ENCODE results near the gene OBP2A.
"Not testable (repeated sequence)": the region's sequence is repeated elsewhere in the genome, so short reads cannot be mapped to it uniquely, and the experiment has no call there.

OBP2A gene

DNA sequence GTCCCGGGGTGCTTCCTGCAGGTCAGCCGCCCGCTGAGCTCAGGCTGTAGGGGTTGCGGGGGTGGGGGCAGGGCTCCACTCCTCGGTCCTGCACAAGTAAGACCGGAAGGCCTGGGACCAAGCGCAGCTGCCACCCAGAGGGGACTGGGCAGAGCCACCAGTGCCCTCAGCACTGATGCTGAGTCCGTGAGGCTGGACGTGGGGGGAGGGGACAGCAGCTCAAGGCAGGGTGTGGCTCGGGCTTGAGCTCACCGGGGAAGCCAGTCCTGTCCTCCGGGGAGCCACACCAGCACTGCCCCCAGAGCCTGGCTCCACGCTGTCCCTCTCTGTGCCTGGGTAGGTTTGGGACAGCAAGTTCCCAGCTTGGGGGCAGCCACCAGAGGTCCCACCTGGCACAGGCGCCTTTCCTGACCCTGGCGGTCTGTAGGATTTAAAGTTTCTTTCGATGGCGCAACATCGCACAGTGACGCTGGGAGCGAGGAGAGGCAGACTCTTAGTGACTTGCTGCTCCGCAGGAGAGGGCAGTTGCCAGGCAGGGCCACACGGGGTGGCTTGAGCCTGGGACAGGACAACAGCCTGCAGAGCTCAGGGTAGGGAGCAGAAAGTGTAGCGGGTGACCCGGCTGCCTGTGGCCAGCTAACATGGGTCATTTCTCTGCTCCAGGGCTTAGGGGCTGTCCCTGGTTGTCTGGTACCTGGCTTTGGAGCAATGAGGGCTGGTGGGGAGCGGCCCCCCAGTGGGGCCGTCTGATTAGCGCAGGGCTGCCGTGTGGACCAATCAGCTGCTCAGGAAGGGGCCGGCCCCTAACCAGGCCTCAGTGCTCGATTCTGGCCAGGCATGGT lies 19.0 kb upstream of the OBP2A start:
- DNase-seq: no peak

GRCh38 chr9:135528842-135529435 lies 17.0 kb upstream of the OBP2A start:
- DNase-seq: not testable (repeated sequence)

DNA sequence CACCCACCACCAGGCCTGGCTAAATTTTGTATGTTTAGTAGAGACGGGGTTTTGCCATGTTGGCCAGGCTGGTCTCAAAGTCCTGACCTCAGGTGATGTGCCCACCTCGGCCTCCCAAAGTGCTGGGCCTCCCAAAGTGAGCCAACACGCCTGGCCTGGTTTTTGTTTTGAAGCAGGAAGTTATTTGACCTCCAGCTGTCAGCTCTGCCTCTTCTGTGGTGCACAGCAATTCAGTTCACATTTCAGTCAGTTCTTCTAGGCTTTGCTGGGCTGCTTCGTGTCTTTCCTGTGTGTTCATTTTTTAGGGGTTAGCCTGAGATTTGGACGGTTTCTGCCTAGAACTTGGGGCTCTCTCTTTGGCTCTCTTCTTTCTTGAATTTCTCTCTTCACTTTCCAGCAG lies 15.8 kb upstream of the OBP2A start:
- no peak for DNase-seq

DNA sequence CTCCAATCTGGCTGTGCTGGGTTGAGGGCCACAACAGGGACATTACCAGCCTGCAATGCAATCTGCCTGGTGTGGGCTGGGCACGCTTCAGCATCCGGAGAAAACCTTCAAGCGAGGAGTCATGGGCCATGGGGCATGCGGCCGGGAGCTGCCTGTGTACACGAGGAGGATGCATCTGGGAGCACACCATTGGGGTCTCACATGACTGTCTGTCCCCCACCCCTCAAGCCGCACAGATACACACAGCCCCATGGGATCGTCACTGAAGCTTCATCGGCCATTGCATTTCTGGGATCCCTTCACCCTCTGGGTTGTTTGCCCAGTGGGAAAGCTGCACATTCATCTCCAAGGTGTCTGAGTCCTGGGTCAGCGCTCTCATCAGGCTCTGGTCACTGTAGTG lies 14.8 kb upstream of the OBP2A start:
- no peak for DNase-seq

- DNase-seq: no peak
These were observed 12.8 kb upstream of the OBP2A start for GRCh38 chr9:135533113-135533512.

DNA sequence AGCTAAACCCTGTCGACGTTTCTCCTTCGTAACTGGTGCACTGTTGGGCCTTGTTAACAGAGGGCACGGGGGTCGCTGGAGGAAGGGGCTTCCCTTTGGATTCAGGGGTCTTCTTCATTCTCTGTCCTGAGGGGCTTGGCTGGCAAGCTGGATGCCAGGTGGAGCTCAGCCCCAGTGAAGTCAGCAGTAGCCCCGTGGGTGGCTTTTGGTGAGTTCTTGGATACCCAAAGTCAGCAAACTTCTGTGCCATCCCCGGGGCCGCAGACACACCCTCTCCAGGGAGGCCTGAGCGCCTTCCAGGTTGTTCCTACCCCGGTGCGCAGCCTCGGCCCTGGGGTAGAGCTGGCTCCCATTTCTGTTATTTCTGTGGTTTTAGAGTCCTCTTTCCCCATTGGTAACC lies 12.3 kb upstream of the OBP2A start:
- no peak for DNase-seq

DNA sequence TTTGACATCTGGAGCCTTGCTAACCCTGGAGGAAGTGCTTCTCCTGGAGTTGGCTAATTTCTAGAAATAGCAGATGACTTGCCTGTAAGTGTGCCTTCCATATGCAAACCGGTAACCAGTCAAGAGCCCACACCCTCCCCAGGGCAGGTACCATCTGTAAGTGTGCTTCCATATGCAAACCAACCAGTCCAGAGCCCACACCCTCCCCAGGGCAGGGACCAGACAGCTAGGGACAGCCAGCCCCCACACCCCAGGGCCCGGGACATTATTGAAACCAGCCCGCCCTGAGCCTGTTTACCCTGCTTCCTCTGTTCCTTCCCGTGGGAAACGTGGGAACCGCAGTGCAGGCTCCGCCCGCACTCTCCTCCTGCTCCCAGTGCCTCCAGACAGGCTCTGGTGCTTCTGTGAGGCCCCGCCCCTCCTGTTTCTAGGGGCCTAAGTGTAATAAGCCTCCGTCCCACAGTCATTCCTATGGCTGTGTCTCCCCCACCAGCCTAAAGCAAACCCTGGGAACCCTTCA lies 11.7 kb upstream of the OBP2A start:
- DNase-seq: not testable (repeated sequence)

- DNase-seq: not testable (repeated sequence)
These were observed 11.1 kb upstream of the OBP2A start for GRCh38 chr9:135534826-135535225.

GRCh38 chr9:135535631-135536030 lies 10.3 kb upstream of the OBP2A start:
- not testable (repeated sequence) for DNase-seq

GRCh38 chr9:135536216-135536615 lies 9.7 kb upstream of the OBP2A start:
- no peak for DNase-seq

- not testable (repeated sequence) for DNase-seq
These were observed 2.5 kb upstream of the OBP2A start for GRCh38 chr9:135543262-135543894.

- no peak for DNase-seq
These were observed 818 bp upstream of the OBP2A start for GRCh38 chr9:135544981-135545635.

DNA sequence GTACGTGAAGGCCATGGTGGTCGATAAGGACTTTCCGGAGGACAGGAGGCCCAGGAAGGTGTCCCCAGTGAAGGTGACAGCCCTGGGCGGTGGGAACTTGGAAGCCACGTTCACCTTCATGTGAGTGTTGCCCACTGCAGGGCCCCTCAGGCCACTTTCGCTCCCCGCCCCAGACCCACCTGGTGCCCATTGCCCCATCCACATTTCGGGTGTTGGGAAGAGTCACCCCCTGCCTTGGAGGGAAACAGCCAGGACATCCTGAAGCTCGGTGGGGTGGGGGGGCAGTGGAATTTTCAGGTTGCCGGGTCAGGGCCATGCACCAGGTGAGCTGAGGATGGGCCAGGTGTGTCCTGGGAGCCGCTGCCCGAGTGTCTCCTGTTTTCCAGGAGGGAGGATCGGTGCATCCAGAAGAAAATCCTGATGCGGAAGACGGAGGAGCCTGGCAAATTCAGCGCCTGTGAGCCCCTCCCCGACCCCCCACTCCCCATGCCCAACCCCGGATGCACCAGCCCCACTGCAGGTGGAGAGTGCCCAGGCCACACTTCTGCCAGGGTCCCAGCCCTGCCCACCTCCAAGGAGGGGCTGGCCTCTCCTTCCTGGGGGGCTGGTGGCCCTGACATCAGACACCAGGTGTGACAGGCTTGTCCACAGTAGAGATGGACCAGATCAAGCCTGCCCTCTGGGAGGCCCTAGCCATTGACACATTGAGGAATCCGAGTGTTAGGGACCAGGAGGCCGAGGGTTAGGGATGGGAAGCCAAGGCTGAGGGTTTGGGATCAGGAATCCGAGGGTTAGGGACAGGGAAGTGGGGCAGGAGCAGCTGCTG lies 1.1 kb downstream of the OBP2A start:
- DNase-seq: not testable (repeated sequence)

DNA sequence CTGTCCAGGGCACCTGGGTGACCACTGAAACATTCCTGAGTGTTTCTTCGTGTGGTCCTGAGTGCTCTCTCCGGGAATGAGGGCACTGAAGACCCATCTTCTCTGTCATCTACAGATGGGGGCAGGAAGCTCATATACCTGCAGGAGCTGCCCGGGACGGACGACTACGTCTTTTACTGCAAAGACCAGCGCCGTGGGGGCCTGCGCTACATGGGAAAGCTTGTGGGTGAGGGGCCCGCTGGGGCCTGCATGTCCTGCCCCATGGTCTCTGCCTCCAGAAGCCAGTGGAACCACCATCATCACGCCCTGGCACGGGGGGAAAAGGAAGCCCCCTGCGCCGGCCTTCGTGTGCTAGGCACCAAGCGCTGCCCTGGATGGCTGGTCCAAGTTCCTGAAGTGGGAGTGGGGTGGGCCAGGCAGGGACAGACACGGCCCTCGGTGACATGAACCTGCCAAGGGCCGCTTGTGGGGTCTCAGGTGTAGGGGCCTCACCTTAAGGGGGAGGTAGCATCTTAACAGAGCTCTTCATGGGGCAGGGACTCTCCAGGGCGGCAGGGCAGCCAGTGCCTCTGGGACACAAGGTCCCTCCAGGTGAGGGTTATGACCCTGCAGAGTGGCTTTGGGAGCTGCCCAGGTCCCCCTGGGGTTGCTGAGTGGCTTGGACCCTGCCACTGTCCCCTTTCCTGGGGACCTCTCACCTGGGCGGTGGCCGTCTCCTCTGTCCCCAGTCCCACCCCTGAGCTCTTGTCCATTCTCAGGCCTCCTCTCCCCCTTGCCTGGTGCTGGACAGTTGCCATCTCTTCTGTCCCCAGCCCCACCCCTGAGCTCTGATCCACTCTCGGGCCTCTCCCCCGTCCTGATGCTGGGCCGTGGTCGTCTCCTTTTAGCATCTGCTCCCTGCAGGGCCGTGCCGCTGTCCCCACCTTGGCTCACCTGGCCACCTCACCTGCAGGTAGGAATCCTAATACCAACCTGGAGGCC lies 2.1 kb downstream of the OBP2A start:
- DNase-seq: no peak

GRCh38 chr9:135549478-135550343 lies 3.8 kb downstream of the OBP2A start:
- DNase-seq: not testable (repeated sequence)

DNA sequence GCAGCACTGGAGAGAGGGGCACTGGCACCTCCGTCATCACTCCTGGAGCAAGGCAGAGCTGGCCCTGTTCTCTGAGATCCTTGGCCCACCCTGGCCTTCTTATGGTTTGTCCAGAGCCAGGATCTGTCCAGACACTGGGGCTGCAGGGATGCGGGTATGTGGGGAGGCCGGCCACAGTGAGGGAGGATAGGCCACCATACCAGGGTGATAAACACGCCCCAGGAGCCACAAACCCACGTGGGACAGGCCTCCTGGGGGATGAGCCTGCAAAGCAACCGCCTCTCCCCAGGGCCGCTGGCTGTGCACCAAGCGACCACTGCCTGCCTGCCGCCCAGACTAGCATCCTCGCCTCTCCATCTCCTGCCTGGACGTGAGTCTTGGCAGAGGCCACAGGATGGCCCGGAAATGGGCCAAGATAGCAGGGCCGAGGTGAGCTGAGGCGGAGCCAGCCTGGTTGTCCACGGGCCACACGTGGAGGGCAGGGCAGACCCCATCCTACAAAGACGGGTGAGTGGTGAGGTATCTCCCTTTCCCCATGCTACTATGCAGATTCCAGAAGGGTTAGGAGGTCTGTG lies 4.5 kb downstream of the OBP2A start:
- DNase-seq: no peak

- no peak for DNase-seq
These were observed 5.1 kb downstream of the OBP2A start for GRCh38 chr9:135551031-135551430.

DNA sequence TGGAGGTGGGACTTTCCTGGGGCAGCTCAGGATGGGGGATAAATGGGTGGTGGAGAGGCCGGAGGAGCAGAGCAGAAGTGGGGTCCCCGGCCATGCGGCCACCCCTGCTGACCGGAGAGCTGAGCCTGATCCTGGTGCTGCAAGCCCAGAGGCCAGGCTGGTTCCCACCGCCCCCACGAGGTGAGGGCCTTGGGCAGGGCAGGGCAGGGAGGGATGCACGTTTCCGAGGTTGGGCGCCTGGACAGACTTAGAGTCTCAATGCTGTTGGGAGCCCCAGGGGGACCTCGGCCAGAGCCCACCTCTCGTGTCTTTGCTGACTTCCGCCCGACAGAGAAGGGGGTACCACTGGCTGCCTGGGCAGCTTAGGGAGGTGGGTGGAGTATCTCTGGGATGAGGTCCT lies 5.5 kb downstream of the OBP2A start:
- DNase-seq: no peak

DNA sequence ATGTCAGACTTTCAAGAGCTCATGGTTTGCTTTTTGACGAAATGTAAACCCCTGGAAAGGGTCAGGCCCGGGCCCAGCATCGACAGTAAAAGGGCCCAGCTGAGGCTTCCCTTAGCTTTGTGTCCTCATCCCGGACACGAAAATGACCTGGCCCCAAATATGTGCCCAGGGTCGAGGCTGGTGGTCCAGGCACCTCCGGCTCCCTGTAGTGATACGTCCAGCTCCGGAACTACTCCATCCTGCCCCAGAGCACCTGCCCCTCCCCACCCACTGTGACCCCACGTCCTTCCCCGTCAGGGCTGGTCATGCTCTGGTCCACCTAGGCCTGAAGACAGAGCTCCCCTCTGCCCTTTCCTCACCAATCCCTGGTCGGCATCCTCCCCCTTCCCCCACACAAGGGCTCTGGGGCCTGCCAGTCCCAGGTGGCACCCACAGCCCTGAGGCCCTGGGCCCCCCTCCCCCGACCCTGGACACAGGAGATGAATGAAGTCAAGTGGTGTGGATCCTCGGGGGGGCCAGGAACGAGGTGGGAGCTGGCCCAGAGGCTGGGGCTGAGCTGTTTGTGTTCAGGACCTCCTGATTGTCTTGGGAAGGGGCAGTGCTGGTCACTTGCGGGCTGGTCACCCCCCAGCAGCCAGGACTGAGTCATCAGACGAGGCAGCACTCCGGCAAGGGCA lies 6.2 kb downstream of the OBP2A start:
- no peak for DNase-seq

All from NCI-H2171 (cell line).